Skeletal muscle satellite cell (primary cell): ENCODE data around the gene FRAT2.

Experiments used
- H3K27me3 ChIP-seq: 2 replicates; pipeline ENCODE4 v1.7.0; 2013; ENCODE audit warnings: low read length; ENCODE audit not compliant: control insufficient read depth, insufficient read depth
- H3K36me3 ChIP-seq: 2 replicates; pipeline ENCODE4 v1.7.0; 2013; ENCODE audit warnings: mild to moderate bottlenecking, control low read depth, low read length; ENCODE audit not compliant: insufficient read depth
- H3K4me1 ChIP-seq: 2 replicates; pipeline ENCODE4 v1.7.0; 2013; ENCODE audit warnings: low read length; ENCODE audit not compliant: control insufficient read depth, insufficient read depth
- H3K4me2 ChIP-seq: 2 replicates; pipeline ENCODE4 v1.7.0; 2013; ENCODE audit warnings: mild to moderate bottlenecking, low read length
- H3K4me3 ChIP-seq: 2 replicates; pipeline ENCODE4 v1.7.0; 2013; ENCODE audit warnings: low read length
- H3K9ac ChIP-seq: 2 replicates; pipeline ENCODE4 v1.7.0; 2013; ENCODE audit warnings: mild to moderate bottlenecking, low read depth, low read length, moderate library complexity
- H3K9me3 ChIP-seq: replicated peaks from 2 replicates; pipeline ENCODE4 v1.7.0; 2013; ENCODE audit warnings: mild to moderate bottlenecking, control low read depth, low read length

FRAT2 gene

DNA sequence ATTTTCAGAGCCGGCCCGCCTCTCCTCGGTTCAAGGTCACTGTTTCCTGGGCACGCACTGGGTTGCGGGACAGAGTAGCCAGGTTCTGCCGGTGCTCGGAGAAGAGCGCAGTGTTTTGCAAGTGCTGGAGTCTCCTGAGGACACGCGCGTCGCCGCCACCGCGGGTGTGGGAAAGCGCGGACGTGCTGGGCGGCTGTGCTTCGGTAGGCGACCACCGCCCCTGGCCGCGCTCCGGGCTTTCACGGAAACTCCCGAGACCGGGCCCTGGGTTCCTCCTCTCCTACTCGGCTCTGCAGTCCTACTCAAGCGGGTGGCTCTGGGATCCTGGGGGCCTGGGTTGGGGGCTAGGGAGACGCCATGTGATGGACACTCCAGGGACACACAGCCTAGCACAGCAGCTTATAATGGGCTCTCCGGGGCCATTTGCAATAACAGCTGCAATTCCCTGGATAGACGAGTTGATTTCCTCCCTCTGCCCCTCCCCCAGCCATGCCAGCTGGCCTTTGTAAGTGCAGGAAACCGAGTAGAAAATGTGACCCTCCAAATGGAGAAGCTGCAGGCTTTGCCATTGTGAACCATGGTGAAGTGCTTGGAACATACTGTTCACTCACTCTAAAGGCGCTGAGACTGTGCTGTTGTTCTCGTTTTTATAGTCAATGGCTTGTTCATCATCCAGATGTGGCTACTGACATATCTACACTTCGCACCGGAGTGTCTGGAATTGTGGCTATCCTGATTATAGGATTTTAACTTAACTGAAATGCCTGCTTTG, 13.3 kb downstream of the FRAT2 start:
- Histone ChIP-seq H3K4me3 (peak overlapping the region; percentile 86), H3K36me3 (no peaks in the 10 kb centered on the region), H3K4me1 (peaks cover 17% of the 10 kb centered on the region), H3K9me3 (no peaks in the 10 kb centered on the region), H3K4me2 (peak overlapping the region; percentile 89), H3K9ac (peak overlapping the region; percentile 32), H3K27me3 (peaks cover 3% of the 10 kb centered on the region)

DNA sequence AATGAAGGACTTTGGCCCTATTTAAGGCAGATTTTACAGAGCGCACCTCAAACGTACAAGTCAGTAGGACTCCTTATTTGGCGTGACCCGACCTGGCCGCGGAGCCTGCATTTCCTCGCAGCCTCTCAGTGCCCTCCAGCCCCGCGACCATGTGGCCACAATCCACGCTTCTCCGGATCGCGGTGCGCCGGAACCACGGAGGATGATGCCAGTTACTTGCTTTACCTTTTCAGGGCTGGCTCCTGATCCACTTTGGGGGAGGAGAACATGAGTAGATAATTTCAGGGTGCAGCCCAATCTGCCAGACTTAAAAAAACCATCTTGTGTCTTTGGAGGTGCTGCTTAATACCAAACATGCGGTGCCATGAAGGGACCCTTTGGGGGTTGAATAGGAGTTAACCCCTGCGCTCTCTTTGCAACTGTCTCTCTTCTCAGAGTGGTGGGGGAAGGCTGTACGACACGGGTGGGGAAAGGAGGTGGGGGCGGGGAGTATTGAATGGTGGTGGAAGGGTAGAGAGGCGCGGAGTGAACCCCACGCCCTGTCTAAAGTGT, 14.0 kb downstream of the FRAT2 start:
- peak overlapping the region; percentile 86 for H3K4me3 ChIP-seq

DNA sequence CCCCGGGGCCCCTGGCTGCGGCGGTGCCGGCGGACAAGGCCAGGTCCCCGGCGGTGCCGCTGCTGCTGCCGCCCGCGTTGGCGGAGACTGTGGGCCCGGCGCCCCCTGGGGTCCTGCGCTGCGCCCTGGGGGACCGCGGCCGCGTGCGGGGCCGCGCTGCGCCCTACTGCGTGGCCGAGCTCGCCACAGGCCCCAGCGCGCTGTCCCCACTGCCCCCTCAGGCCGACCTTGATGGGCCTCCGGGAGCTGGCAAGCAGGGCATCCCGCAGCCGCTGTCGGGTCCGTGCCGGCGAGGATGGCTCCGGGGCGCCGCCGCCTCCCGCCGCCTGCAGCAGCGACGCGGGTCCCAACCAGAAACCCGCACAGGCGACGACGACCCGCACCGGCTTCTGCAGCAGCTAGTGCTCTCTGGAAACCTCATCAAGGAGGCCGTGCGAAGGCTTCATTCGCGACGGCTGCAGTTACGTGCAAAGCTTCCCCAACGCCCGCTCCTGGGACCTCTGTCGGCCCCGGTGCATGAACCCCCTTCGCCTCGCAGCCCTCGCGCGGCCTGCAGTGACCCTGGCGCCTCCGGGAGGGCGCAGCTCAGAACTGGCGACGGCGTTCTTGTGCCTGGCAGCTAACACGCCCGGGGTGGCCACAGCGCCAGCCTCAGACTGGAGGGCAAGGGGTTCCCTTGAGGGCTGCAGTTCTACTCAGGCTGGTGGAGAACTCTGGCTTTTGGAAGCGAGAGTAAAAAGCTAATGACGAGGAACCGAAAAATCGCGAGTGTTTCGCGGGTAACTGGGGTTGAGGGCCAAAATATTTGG, 14.7 kb downstream of the FRAT2 start:
- Histone ChIP-seq H3K9ac (peak overlapping the region; percentile 95), H3K36me3 (no peaks in the 10 kb centered on the region), H3K4me1 (peaks cover 17% of the 10 kb centered on the region), H3K9me3 (no peaks in the 10 kb centered on the region), H3K27me3 (peaks cover 6% of the 10 kb centered on the region), H3K4me2 (peak overlapping the region; percentile 89), H3K4me3 (peak overlapping the region; percentile 86)

More for the DNA sequence above, 14.0 kb downstream of the FRAT2 start:
- peaks cover 5% of the 10 kb centered on the region for H3K27me3 ChIP-seq
- peak overlapping the region; percentile 95 for H3K9ac ChIP-seq
- peak overlapping the region; percentile 89 for H3K4me2 ChIP-seq
- H3K36me3 ChIP-seq: no peaks in the 10 kb centered on the region
- peaks cover 17% of the 10 kb centered on the region for H3K4me1 ChIP-seq
- no peaks in the 10 kb centered on the region for H3K9me3 ChIP-seq

DNA sequence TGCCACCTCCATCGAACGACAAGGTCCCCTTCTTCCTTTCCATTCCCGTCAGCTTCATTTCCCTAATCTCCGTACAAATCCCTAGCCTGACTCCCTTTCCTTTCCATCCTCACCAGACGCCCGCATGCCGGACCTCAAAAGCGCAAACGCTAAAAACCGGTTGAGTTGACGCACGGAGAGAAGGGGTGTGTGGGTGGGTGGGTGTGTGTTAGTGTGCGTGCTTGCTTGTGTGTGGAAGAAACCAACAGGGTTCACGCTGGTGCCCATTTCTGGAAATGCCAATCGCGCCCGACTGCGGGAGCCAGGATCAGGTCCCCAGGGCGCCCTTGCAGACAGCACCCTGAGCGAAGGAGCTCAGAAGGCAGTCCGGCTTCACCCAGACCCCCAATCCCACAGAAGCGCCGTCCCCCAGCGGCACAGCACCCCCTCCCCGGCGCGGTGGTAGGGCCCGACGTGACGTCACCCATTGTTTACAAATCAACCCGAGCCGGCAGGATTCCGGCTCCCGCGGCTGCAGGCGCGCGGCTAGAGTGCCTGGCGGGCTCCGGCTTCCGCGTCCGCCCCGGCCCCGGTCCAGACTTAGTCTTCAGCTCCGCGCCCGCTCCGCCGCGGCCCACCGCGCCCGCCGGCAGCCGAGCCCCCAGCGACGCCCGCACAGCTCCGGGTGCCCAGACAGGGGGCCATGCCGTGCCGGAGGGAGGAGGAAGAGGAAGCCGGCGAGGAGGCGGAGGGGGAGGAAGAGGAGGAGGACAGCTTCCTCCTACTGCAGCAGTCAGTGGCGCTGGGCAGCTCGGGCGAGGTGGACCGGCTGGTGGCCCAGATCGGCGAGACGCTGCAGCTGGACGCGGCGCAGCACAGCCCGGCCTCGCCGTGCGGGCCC, 15.5 kb downstream of the FRAT2 start, which contains the start of gene FRAT1:
Gene FRAT1, plus strand, starts transcription at position 500 of the 880 bp plus-strand sequence. Its CDS starts 183 bp downstream, at position 683.
- Histone ChIP-seq H3K9ac (peak within 1 kb of the TSS; percentile 95), H3K9me3 (no peaks in the 10 kb centered on the region), H3K36me3 (no peaks in the 10 kb centered on the region), H3K4me2 (peak within 1 kb of the TSS; percentile 89), H3K4me1 (peaks cover 17% of the 10 kb centered on the region), H3K4me3 (peak within 1 kb of the TSS; percentile 86), H3K27me3 (peaks cover 6% of the 10 kb centered on the region)

DNA sequence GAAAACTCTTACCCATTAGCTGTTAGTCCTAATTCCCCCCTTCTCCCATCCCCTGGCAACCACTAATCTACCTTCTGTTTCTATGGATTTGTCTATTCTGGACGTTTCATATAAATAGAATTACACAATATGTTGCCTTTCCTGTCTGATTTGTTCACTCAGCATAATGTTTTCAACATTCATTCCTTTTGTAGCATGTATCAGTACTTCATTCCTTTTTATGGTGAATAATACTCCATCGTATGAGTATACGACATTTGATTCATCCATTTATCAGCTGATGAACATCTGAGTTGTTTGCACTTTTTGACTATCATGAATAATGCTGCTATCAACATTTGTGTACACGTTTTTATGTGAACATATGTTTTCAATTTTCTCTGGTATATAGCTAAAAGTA, 19.9 kb downstream of the FRAT2 start:
- Histone ChIP-seq H3K9me3 (no peaks in the 10 kb centered on the region), H3K4me2 (no peak overlapping the region), H3K4me3 (no peak overlapping the region), H3K27me3 (peaks cover 3% of the 10 kb centered on the region), H3K4me1 (no peaks in the 10 kb centered on the region), H3K36me3 (no peaks in the 10 kb centered on the region), H3K9ac (no peak overlapping the region)

DNA sequence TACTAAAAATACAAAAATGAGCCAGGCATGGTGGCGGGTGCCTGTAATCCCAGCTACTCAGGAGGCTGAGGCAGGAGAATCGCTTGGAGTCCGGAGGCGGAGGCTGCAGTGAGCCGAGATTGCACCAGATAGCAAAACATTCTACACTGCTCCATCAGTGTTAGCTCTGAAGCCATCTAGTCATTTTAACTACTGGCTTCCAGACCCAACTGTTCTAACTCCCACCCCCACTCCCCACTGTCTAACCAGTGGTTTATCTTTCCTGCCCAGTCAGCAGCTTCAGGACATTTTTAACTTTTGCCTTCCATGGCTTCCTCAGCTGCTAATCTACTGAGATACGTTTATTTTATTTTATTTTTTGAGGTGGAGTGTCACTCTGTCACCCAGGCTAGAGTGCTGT, 21.6 kb downstream of the FRAT2 start:
- Histone ChIP-seq H3K4me3 (no peak overlapping the region), H3K9ac (no peak overlapping the region), H3K9me3 (no peaks in the 10 kb centered on the region), H3K4me2 (no peak overlapping the region), H3K36me3 (no peaks in the 10 kb centered on the region), H3K27me3 (peaks cover 3% of the 10 kb centered on the region), H3K4me1 (no peaks in the 10 kb centered on the region)

DNA sequence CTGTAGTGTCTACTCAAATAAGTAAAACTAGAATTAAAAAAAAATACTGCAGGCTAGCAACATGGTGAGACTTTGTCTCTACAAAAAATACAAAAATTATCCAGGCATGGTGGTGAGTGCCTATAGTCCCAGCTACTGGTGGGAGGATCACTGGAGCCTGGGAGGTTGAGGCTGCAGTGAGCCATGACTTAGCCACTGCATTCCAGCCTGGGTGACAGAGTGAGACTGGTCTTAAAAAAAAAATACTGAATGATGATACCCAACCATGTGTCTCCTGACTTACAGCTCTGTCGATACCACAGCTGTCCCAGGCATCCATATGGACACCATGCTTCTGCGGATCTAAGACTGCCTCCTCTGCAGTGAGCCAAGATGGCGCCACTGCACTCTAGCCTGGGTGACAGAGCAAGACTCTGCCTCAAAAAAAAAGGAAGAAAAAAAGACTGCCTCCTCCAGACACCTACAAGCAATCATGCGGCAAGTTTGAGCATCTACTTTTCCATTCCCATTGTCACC, 23.4 kb downstream of the FRAT2 start:
- peaks cover 3% of the 10 kb centered on the region for H3K27me3 ChIP-seq
- H3K4me2 ChIP-seq: no peak overlapping the region
- H3K9ac ChIP-seq: no peak overlapping the region
- no peaks in the 10 kb centered on the region for H3K4me1 ChIP-seq
- H3K4me3 ChIP-seq: no peak overlapping the region
- H3K36me3 ChIP-seq: no peaks in the 10 kb centered on the region
- no peaks in the 10 kb centered on the region for H3K9me3 ChIP-seq

DNA sequence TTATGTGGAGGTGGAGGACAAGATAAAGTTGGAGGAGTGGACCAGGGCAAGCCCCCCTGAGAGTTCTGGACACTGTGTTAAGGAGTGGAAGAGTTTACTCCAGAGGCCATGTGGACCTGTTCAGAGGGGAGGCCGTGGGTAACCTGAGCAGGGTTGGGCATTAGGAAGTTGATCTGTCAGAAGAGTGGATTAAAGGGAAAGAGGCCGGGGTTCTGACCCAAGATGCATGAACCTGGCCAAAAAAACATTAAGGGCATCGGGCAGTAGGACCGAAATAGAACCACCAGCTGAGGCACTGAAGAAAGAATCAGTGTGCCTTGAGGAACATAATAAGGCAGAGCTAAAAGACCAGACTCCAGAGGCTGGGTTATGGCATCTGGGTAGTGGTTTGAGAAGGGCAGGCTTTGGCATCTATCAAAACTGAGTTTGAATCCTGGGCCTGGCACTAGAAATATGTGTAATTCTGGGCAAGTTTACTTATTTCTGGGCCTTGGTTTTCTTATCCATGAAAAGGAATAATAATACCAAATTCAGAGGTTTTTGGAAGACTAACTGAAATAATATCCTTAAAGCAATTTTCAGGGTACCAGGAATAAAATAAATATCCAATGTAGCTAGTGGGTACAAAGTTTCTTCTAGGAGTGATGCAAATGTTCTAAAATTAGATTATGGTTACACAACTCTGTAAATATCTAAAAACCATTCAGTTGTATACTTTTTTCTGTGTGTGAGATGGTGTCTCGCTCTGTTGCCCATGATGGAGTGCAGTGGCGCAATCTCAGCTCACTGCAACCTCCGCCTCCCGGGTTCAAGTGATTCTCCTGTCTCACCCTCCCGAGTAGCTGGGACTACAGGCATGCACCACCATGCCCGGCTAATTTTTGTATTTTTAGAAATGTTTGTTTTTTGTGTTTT, 26.4 kb downstream of the FRAT2 start:
- no peaks in the 10 kb centered on the region for H3K9me3 ChIP-seq
- no peak overlapping the region for H3K4me3 ChIP-seq
- H3K36me3 ChIP-seq: no peaks in the 10 kb centered on the region
- no peaks in the 10 kb centered on the region for H3K4me1 ChIP-seq
- no peaks in the 10 kb centered on the region for H3K27me3 ChIP-seq
- H3K9ac ChIP-seq: no peak overlapping the region
- H3K4me2 ChIP-seq: no peak overlapping the region

DNA sequence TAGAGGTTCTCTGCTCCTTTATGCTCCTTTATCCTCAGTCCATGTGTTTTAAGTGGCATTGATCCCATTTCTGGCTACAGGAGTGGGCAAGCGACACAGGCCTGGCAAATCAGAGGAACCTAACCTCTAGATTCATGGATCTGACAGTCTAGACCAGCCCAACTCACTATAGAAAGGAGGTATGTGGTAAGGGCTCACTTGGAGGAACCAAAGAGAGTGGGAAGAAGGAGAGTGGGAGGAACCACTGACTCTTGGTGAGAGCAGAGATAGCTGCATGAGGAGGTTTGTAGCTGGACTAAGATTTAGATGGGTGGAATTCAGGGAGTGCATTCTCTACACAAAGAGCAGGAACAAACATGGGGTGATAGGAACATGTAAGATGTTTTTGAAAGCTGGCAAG, 27.1 kb downstream of the FRAT2 start:
- no peaks in the 10 kb centered on the region for H3K27me3 ChIP-seq
- no peaks in the 10 kb centered on the region for H3K36me3 ChIP-seq
- no peaks in the 10 kb centered on the region for H3K9me3 ChIP-seq
- no peaks in the 10 kb centered on the region for H3K4me1 ChIP-seq
- no peak overlapping the region for H3K9ac ChIP-seq
- no peak overlapping the region for H3K4me2 ChIP-seq
- no peak overlapping the region for H3K4me3 ChIP-seq

DNA sequence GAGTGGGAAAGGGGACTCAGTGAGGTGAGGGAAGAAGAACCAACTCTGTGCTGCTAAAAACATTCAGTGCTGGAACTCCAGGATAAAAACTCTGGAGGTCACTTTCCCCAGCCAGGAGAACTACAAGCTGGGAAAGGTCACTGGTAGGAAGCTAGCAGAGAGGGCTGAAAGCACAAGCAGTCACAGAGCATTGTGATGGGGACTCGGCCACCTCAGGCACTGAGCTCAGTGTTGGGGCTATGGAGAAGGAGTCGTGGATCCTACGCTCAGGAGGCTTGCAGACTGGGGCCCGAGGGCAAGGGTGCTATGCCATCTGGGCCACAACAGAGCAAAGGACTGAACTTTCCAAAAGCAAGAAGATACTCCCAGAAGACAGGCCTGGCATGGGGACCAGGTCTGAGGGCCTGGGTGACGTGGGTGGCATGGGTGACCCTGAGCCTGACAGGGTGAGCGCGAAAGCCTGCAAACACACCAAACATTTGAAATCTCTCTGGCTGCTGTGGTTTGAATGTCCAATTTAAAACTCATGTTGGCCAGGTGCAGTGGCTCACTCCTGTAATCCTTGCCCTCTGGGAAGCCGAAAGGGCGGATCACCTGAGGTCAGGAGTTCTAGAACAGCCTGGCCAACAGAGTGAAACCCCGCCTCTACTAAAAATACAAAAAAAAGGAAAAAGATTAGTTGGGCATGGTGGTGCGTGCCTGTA, 32.3 kb downstream of the FRAT2 start:
- H3K9me3 ChIP-seq: no peaks in the 10 kb centered on the region
- H3K4me2 ChIP-seq: no peak overlapping the region
- H3K9ac ChIP-seq: no peak overlapping the region

More for the DNA sequence above, 32.3 kb downstream of the FRAT2 start:
- peaks cover 9% of the 10 kb centered on the region for H3K4me1 ChIP-seq
- no peak overlapping the region for H3K4me3 ChIP-seq
- no peaks in the 10 kb centered on the region for H3K27me3 ChIP-seq
- no peaks in the 10 kb centered on the region for H3K36me3 ChIP-seq
